Mucosa of descending colon (tissue), 3 donors: ENCODE results near the gene CCL17. TPM values are rescaled to one million over a fixed set of nuclear protein-coding genes. Genes with fewer than 3 reads are reported as not detected.
A peak's percentile ranks its signal among the peaks of the same experiment; 100 is the strongest.
"Not testable (repeated sequence)": the region's sequence is repeated elsewhere in the genome, so short reads cannot be mapped to it uniquely, and the experiment has no call there.

Experiments used
- ATAC-seq: fragments of 200-7000 bp; cut with Tn5 transposase; one replicate; pipeline ENCODE4 v1.9.1; 2020; ENCODE audit warnings: mild to moderate bottlenecking, moderate library complexity
- DNase-seq, 3 donors: peaks; one replicate each; pipeline ENCODE4 v3.0.0-alpha.2; 2020
- H3K36me3 ChIP-seq: fragments of 200-600 bp; one replicate; pipeline ENCODE4 v1.8.0; 2021; ENCODE audit warnings: low read depth, mild to moderate bottlenecking
- H3K4me1 ChIP-seq: fragments of 200-600 bp; one replicate; pipeline ENCODE4 v1.8.0; 2021; ENCODE audit warnings: low read depth, mild to moderate bottlenecking
- H3K4me3 ChIP-seq: fragments of 200-600 bp; one replicate; pipeline ENCODE4 v1.8.0; 2021; ENCODE audit warnings: mild to moderate bottlenecking
- H3K9me3 ChIP-seq: fragments of 200-600 bp; one replicate; pipeline ENCODE4 v1.8.0; 2021; ENCODE audit warnings: mild to moderate bottlenecking
- CTCF ChIP-seq: fragments of 200-600 bp; IDR thresholded peaks from one replicate; pipeline ENCODE4 v1.8.0; 2022; ENCODE audit warnings: antibody characterized with exemption, mild to moderate bottlenecking
- intact Hi-C, 2 donors: fragments of 100-400 bp; cut with DNase I in 1 of 2; cut with micrococcal nuclease in 1 of 2; formaldehyde crosslinking; loops; one replicate each; pipeline versions ENCODE4 v1.11.0 to v1.11.1; 2022; cut with DNase I, micrococcal nuclease
- total RNA-seq, 3 donors: library from RNA; stranded (reverse); fragmentation: NEBNext Ultra II Directional in 2 of 3; extraction: Animal tissue kit (Norgen Biotek cat#: 25700) in 2 of 3; gene quantifications; one replicate each; pipeline versions ENCODE4 v1.2.1 to v1.2.4, GENCODE V29; 2021 to 2023
- donor health status: DM: no; HTN: no; CAD: no; lungs with moderate emphysema.
- donor health status: DM: no; HTN: no; CAD: no.
- donor health status: DM: no; HTN: yes; CAD: no.

CCL17 gene
- total RNA-seq, 3 donors from 2014 or later = not detected

GRCh38 chr16:57367116-57367752 is 37.3 kb upstream of the CCL17 start:
- intact Hi-C loops = no loop called here
- no peaks in the 10 kb centered on the region for H3K36me3 ChIP-seq
- DNase-seq = no peak
- no peak overlapping the region for H3K4me3 ChIP-seq
- ATAC-seq = no peak
- H3K9me3 ChIP-seq = no peaks in the 10 kb centered on the region
- peaks cover 4% of the 10 kb centered on the region for H3K4me1 ChIP-seq
- TF ChIP-seq CTCF = no peak

GRCh38 chr16:57371494-57372371 is 32.8 kb upstream of the CCL17 start:
- Histone ChIP-seq H3K9me3 (no peaks in the 10 kb centered on the region), H3K36me3 (no peaks in the 10 kb centered on the region), H3K4me1 (peaks cover 9% of the 10 kb centered on the region), H3K4me3 (no peak overlapping the region)
- ATAC-seq (no peak), DNase-seq (peak in 1 of 3 donors; percentile 64)
- TF ChIP-seq CTCF = no peak
- intact Hi-C loops = no loop called here

- Histone ChIP-seq H3K9me3 (no peaks in the 10 kb centered on the region), H3K36me3 (no peaks in the 10 kb centered on the region), H3K4me3 (no peak within 1 kb of the TSS), H3K4me1 (peaks cover 9% of the 10 kb centered on the region)
- intact Hi-C loops = no loop called here
- TF ChIP-seq CTCF = no peak
- DNase-seq (peak; percentile 78 to 84 (median 78)), ATAC-seq (peak; percentile 91)
These were observed 32.0 kb upstream of the CCL17 start, which contains the start of gene CX3CL1 for GRCh38 chr16:57372372-57373116. TSS of gene CX3CL1 (plus strand) at chr16:57372490. CDS start at chr16:57372569, 79 bp downstream.

GRCh38 chr16:57373117-57373947 is 31.2 kb upstream of the CCL17 start:
- TF ChIP-seq CTCF = no peak
- H3K4me1 ChIP-seq = peaks cover 9% of the 10 kb centered on the region
- H3K4me3 ChIP-seq = no peak overlapping the region
- DNase-seq (peak in 1 of 3 donors; percentile 21), ATAC-seq (no peak)
- no peaks in the 10 kb centered on the region for H3K36me3 ChIP-seq
- H3K9me3 ChIP-seq = no peaks in the 10 kb centered on the region
- intact Hi-C loops = no loop called here

- Histone ChIP-seq H3K36me3 (no peaks in the 10 kb centered on the region), H3K4me3 (no peak overlapping the region), H3K4me1 (peaks cover 9% of the 10 kb centered on the region), H3K9me3 (no peaks in the 10 kb centered on the region)
- TF ChIP-seq CTCF = no peak
- ATAC-seq (no peak), DNase-seq (peak in 1 of 3 donors; percentile 19)
- intact Hi-C loops = no loop called here
These were observed 30.5 kb upstream of the CCL17 start for GRCh38 chr16:57374067-57374534.

GRCh38 chr16:57374925-57375465 is 29.6 kb upstream of the CCL17 start:
- H3K9me3 ChIP-seq, DNase-seq, H3K36me3 ChIP-seq, intact Hi-C loops, H3K4me1 ChIP-seq, ATAC-seq, H3K4me3 ChIP-seq: not testable (repeated sequence)
